ENCODE data around the gene PACRG.

PACRG gene

DNA sequence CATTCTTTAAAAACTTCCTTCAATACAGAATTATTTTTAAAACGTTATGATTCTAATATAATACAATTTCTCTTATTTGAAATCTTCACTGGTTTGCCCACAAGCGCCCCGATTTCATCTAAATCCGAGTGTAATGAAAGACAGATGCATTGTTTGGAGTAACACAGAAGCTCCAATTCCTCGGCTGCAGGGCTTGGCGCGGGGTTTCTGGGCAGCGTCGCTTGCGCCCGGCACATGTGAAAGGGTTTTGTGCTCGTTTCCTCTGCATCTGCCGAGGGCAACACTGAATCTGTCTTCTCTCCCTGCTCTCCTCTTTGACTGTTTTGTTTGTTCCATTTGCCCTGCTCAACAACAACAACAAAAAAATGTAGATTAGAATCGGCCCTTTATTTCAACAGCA, 438.1 kb downstream of the PACRG start:
- no peak for DNase-seq (ENCODE audit: low read depth in 1 of 2, low spot score in 1 of 2)

DNA sequence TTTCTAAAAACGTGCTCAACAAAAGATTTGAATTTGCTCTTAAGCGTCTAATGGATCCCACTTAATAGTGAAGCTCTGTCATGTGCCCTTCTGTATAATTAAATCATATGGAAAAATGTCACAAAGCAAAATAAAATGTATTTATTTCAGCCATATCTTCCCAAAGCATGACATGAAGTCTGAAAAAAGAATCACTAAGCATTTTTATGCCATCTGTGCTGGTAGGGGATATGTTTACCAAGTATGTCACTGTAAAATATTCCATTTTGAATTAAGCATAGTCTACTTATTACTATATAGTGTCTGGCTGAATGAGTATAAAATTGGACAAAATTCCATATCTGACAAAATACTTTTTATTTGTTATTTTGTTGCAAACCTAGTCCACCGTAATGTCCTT, 438.7 kb downstream of the PACRG start:
- DNase-seq (ENCODE audit: low read depth in 1 of 2, low spot score in 1 of 2), result no peak

DNA sequence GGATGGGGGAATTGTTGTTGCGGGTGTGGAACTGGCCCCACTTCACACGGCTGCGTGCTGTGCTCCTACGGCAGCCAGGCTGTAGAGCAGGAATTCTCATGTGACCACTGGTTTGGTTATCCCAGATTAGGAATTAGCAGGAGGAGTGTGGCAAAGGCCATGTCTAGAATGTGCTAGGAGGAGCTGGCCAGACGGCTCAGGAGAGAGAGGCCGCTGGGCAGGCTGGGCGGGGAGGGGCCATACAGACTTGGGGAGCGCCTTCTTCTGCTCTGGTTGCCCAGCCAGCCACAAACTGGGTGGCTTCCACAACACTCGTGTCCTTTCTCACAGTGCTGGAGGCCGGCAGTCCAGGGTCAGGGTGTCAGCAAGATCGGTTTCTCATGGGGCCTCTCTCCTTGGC, 441.7 kb downstream of the PACRG start:
- DNase-seq (ENCODE audit: low read depth in 1 of 2, low spot score in 1 of 2), result no peak

DNA sequence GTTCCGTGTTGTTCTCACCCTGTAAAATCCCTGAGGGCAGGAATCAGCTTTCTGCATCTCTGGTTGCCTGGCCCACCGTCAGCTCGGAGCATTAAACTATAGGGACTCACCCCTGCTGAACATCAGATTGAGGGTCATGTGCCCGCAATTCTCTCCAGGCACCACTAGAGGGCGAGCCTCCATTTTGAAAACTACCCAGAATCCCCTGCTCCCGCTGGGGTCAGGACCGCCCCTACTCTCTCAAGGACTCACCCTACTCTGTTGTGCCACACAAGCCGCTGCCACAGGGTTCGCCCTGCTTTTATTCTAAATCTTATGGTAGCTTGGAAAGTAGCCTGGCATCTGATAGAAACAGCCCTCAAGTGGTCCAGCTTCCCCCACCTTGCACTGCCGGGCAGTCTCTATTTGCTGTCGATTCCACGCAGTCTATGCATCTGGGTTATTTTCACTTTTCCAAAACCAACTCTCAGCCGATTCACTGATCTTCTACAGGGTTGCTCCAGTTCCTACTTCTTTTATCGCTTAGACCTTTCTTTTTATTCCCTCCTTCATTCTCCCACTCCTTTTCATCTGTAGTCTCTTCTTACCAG, 442.6 kb downstream of the PACRG start:
- no peak for DNase-seq (ENCODE audit: low read depth in 1 of 2, low spot score in 1 of 2)

DNA sequence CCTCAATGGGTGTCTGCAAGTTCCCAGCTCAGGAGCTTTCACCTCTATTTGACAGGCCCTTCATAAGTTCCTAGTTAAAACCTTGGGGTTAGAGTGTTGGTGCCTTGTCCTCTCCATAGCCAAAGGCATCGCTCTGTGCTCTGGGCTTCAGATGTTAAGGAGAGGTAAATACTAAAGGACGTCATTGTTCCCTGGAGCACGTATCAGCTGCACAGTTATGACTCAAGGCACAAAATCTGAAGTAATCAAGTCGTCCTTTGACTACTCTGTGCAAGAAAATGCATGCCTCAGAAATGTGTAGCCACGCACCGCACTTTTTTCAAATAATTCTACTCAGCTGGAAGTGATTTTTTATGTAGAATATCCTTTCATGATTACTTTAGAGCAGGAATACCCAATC, 446.0 kb downstream of the PACRG start:
- DNase-seq (ENCODE audit: low read depth in 1 of 2, low spot score in 1 of 2), result no peak

DNA sequence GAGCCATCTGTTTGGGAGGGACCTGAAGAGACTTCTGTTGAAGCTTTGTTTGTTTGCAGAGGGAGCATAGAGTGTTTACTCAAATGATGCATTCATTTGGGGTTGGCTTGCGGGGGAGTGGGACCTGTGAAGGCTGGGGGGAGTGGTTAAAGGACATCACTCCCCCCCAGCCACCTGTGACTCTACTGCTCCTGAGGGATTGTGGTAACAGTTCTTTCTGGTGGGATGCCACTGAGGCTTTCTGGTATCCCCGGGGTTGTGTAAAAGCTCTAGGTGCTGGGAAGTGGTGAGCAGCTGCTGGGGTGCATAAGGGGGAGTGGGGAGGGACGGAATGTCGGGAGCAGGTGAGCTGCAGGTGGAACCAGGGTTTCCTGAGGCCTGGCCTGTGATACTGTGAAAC, 447.5 kb downstream of the PACRG start:
- DNase-seq (ENCODE audit: low read depth in 1 of 2, low spot score in 1 of 2), result no peak

DNA sequence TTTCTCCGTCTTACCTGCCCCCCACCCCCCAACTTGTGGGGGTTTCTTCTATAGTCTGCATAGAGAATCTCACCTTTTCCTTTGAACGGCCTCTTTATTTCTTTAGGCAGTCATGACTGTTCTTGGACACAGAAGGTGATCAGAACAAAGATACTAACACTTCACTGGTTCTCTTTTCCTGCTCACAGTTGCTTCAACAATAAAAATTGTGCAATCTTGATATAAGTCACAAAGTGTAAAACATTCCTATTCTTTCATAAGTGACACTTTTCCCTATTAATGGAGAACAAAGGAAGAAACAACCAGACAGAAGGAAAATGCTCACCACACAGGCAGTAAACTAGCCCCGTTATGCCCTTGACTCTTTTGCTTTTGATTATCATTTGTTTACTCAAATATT, 448.3 kb downstream of the PACRG start:
- no peak for DNase-seq (ENCODE audit: low read depth in 1 of 2, low spot score in 1 of 2)

DNA sequence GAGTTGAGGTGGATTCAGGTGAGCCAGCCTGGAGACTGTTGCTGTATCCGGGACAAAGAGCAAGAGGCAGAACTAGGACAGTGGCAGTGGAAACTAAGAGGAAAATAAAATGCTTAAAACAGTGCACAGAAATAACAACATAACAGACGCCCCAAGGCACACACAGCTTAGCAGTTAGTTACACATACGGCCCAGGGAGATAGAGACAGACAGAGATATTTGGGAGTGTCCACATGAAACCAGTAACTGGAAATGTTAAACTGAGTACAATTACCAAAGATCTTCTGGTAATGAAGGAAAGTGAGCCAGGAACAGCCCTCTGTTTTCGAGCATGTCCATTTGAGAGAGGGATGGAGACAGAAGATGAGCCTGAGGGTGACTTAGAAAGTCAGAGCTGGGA, 449.2 kb downstream of the PACRG start:
- DNase-seq (ENCODE audit: low read depth in 1 of 2, low spot score in 1 of 2), result no peak

DNA sequence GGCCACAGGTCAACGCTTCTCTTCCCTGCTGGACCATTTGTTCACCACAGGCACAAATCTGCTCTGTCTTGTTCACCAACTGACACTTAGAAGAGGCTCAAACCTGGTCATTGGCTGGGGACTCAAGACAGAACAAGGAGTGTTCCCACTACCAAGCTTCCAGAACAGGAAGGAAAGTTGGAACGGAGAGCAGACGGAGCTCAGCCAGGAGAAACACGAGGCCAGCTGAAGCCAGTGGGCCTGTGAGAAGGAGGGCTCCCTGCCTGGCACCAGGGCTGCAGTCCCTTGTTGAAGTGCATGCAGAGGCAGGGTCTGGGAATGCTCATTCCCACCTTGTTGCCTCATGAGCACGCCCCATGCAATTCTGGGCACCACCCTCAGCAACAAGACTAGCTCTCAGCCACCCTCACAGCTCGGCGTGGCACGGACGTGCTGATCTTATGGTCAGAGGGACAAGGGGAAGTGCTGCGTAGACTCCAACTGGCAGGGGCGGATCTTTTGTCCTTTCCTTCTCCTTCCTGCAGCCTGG, 450.2 kb downstream of the PACRG start:
- DNase-seq (ENCODE audit: low read depth in 1 of 2, low spot score in 1 of 2), result no peak

DNA sequence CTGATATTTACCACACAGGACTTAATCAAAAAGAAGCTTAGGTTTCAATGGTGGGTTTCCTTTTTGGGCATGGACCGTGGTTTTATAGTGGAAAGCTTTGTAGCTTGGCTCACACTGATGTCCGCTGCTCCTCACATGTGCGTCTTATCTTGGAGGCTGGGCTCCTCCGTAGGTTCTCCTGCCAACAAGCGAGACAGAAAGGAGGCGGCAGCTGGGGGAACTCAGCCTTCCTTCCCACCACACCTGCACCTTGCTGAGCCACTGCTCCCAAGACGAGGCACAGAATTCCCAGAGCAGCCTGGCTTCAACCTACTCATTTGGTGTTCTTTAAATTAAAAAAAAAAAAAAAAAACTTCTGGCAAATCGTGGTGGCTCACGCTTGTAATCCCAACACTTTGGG, 451.3 kb downstream of the PACRG start:
- DNase-seq (ENCODE audit: low read depth in 1 of 2, low spot score in 1 of 2), result no peak

DNA sequence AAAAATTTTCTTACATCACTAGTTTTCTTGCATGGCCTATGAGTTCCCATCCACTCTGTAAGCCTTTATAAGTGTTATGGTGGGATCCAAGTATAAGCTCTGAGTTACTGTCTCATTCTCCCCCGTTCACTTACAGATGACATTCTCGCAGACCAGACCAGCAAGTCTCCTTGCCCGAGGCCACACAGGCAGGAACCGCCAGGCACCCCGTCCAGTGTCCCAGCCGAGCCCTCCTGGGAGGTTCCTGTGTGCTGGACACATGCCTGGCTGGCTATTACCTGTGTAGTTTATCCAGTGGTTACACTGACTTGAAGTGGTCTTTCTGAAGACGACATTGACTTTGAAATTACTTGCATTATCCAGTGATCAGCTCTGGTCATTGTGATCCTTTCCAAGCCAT, 451.9 kb downstream of the PACRG start:
- no peak for DNase-seq (ENCODE audit: low read depth in 1 of 2, low spot score in 1 of 2)

DNA sequence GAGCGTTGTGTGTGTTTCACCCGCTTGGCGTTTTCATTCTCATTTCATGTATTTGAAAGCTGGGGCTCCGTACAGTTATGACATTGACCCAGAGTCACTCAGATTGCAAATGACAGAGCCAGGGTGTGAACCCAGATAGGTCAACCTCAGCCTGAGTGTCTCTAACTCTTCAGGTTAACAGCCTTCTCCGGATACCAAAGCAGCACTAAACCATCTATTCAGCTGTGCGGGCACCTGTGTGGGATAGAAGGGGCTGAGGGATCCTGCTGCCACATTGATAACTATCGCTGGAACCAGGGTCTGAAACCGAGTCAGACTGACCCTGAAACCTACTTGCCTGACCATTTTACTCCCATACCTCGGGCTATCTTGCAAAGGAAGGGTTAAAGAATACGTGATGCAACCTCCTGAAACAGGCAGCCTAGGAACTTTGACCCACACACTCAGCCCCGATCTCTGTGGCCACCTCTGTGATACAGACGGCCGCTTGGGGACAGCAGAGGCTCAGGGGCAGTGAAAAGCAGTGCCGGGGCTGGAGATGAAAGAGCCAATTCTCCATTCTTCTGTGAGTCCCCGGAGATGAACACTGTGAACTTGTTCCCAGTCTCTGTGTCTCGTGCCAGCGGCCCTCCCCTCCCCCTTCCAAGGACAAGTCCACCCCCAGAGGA, 453.2 kb downstream of the PACRG start:
- no peak for DNase-seq (ENCODE audit: low read depth in 1 of 2, low spot score in 1 of 2)

DNA sequence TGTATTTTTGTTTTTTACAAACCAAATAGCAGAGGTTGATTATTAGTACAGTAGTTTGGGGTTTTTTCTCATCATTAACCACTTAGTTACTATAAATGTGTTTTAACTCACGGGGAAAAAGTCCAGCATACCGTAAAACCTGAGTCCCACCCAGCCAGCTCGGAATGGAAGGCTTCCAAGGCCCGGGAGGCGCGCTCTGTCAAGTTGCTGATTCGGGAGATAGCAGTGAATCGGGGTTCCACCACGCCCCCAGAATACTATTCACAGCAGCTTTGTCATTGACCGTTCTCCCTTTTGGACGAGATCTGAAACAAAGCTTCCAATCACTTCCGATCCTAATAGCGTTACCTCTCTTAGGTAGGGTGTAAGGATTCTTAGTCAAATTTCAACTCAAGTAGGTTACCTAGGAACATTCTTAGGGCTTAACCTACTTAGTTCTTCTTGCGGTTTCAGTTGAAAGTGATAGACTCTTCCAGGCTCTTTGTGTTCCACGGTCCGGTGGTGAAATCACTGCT, 453.9 kb downstream of the PACRG start:
- DNase-seq (ENCODE audit: low read depth in 1 of 2, low spot score in 1 of 2), result no peak

DNA sequence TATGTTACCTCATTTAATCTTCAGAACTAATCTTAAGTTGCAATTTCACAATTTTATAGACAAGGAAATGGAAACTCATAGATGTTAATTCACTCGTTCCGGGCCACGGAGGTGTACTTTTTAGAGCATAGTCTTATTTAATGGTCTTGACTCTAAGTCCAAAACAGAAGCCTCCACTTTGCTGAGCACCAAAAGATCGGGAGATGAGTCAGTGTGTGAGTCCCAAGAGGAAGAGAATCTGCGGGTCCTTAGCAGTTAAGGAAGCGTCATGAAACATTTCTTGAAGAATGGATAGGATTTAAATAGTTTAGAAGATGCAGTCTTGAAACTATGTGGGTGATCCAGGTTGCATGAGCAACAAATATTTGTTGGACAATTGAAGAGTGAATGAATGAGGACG, 454.9 kb downstream of the PACRG start:
- DNase-seq (ENCODE audit: low read depth in 1 of 2, low spot score in 1 of 2), result no peak

DNA sequence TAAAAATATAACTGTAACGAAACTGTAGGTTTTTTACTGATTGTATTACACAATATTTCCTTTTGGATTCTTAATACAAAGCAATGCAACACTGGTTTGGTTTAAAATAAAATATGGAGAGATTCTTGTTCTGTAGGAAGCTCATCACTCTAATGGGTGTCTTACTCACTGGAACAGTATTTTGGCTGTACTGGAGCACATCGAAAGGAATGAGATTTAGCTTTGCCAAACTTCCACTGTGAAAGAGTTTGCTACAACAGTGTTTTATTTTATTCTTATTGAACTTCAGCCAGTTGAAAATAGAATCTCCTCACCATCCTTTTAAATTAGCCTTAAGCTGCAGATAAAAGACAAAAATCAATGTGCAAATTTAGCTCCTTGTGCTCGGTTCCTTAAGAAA, 456.0 kb downstream of the PACRG start:
- DNase-seq (ENCODE audit: low read depth in 1 of 2, low spot score in 1 of 2), result no peak

DNA sequence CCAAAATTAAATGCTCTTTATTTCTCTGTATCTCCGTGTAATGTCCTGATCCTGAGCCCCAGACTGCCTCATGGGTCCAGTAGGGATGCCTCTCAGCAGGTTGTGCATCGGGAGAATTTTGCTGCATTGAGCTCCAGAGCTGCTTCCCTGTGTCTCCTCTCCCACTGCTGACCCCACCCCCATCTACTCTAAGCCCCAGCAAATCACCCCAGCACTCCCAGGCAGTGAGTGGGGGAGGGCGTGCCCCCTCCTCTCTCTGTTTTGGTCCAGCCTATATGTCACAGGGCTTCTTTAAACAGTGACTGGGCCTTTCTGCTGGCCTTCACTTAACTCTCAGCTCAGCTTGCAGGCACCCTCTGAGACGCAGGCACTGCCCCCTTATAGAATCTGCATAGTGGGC, 458.0 kb downstream of the PACRG start:
- DNase-seq (ENCODE audit: low read depth in 1 of 2, low spot score in 1 of 2), result no peak

DNA sequence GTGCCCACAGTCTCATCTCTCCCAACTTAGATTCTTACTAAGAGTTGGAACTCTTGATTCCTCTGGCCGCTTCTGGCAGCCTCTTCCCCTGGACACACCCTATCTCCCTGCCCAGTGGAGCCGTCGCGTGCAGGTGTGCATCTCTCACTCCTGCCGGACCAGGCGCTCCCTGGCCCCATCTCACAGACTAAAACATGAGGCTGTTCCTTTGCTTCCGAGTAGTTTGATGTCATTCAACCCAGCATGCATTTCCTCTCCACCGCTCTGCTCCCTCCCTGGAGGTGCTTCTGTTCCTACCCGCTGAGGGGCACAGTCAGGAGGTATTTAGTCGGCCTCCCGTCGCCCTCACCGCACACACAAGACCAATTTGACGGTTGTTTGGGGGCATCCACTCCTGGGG, 458.8 kb downstream of the PACRG start:
- no peak for DNase-seq (ENCODE audit: low read depth in 1 of 2, low spot score in 1 of 2)

DNA sequence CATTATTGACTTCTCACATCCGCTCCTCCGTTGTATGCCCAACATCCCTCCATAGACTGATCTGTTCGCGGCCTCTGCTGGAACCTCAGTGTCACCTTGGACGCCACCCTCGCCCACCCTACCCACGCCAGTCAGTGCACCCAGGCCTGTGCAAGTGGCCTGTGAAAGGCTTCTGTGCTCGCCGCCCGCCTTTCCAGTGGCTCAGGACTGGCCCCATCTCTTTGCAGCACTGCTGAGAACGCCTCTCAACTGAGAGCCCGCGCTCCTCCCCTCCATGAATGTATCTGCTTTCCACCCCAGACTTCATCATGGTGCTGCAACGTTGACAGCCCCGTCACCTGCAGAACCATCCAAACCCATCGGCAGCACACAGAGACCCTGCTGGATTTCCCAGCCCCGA, 459.4 kb downstream of the PACRG start:
- no peak for DNase-seq (ENCODE audit: low read depth in 1 of 2, low spot score in 1 of 2)

DNA sequence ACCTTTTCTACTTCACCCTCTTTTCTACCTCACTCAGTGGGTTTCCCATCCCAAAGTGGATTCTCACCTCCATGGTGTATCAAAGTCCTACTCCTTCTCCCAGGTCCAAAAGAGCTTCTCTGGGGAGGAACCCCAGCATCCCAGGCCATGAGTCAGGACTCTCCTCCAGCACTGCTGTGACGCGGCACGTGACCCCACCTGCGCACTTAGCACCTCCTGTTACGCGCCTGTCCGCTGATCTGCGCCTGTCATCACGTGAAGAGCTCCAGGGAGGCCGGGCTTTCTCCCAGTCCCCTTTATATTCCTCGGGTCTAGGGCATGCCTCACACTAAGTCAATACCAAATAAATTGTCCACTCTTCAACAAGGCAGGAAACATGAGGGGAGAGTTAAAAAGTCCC, 459.8 kb downstream of the PACRG start:
- DNase-seq (ENCODE audit: low read depth in 1 of 2, low spot score in 1 of 2), result no peak

DNA sequence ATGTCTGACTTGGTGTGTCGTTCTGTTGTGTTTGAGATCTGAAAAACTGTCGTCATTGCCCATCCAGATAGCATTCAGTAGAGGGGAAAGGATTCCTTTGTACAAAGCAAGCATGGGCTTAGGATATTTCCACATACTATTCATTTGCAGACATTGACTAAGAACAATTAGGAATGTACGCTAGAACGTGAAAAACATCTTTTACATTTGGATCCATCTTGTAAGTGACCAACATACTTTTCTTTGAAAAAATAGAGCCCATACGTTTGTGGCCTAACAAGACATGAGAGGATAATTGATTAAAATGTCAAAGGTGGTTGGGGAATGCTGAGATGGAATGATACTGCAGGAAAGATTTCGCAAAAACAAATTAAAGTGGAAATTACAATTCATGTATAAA, 461.0 kb downstream of the PACRG start:
- no peak for DNase-seq (ENCODE audit: low read depth in 1 of 2, low spot score in 1 of 2)

DNA sequence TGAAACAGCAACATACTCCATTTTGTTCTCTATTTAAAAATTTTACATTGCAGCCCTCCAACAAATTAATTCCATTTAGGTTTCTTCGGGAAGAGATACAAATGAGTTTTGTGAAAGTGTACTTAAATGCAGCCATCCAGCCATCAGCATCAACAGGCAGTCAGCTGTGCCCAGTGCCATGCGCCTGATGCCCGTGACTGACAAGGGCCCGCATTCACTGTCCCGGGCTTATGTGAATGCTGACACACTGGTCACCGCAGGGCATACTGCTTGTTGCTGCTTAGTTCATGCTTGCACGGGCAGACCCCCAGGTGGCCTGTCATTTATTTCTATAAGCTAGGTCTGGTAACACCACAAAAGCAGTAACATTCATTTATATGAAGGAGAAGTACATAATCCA, 461.8 kb downstream of the PACRG start:
- DNase-seq (ENCODE audit: low read depth in 1 of 2, low spot score in 1 of 2), result no peak

DNA sequence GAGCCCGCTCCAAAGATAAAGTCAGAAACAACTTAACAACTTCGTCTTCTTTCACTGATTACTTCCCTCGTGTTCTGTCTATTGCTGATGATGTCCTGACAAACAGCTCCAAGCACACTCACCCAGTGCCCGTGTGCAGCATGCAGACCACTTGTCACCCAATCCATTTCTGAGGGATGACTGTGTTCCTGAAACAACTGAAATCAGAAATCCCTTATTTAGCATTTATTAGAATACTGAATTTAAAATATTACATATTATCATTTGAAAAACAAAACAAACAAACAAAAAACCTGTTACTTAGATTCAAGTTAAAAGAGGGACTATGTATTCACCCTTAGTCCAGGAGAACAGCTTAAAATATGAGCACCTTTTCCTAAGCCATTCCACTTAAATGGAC, 463.0 kb downstream of the PACRG start:
- DNase-seq (ENCODE audit: low read depth in 1 of 2, low spot score in 1 of 2), result no peak
